HepG2 (cell line): ENCODE measurements around the gene SECTM1. TPM values are rescaled to one million over a fixed set of nuclear protein-coding genes. Genes with fewer than 3 reads are reported as not detected.

Experiments used
- CEBPB ChIP-seq: IDR thresholded peaks from 2 replicates; pipeline ENCODE4 v1.6.1; 2011; ENCODE audit warnings: low read depth, low read length, improper control_type of control experiment, borderline replicate concordance
- FLYWCH1 ChIP-seq: sonication (generic); formaldehyde crosslinking; IDR thresholded peaks from 2 replicates; pipeline ENCODE4 v1.8.1; 2023; ENCODE audit warnings: mild to moderate bottlenecking, missing genetic modification reagents
- GATA4 ChIP-seq: sonication (generic); IDR thresholded peaks from 2 replicates; pipeline ENCODE4 v1.6.1; 2016; ENCODE audit warnings: antibody characterized with exemption, low read depth, borderline replicate concordance
- HMG20B ChIP-seq: conservative IDR thresholded peaks from 2 replicates; pipeline ENCODE4 v1.6.1; 2016; ENCODE audit warnings: missing genetic modification reagents, missing compliant biosample characterization
- KDM2A ChIP-seq: sonication (generic); formaldehyde crosslinking; IDR thresholded peaks from 2 replicates; pipeline ENCODE4 v1.4.0; 2020; ENCODE audit warnings: low read depth, missing genetic modification reagents, borderline replicate concordance
- MTA3 ChIP-seq: sonication (generic); formaldehyde crosslinking; IDR thresholded peaks from 2 replicates; pipeline ENCODE4 v1.4.0; 2020; ENCODE audit warnings: missing genetic modification reagents
- SRY ChIP-seq: sonication (generic); formaldehyde crosslinking; IDR thresholded peaks from 2 replicates; pipeline ENCODE4 v1.8.0; 2022; ENCODE audit warnings: mild to moderate bottlenecking, missing genetic modification reagents
- XRCC5 ChIP-seq: fragments of 200-400 bp; formaldehyde crosslinking; optimal IDR thresholded peaks from 2 replicates; pipeline ENCODE3; 2017; ENCODE audit warnings: mild to moderate bottlenecking, low read length
- ZEB1 ChIP-seq: IDR thresholded peaks from 2 replicates; pipeline ENCODE4 v1.6.1; 2012; ENCODE audit warnings: mild to moderate bottlenecking, low read depth, inconsistent platforms; ENCODE audit not compliant: insufficient replicate concordance
- ZFP82 ChIP-seq: sonication (generic); formaldehyde crosslinking; IDR thresholded peaks from 2 replicates; pipeline ENCODE4 v1.5.1; 2020; ENCODE audit warnings: mild to moderate bottlenecking, missing genetic modification reagents, borderline replicate concordance
- ZNF430 ChIP-seq: sonication (generic); formaldehyde crosslinking; IDR thresholded peaks from 2 replicates; pipeline ENCODE4 v1.9.0; 2021; ENCODE audit warnings: mild to moderate bottlenecking, missing genetic modification reagents
- ZNF720 ChIP-seq: sonication (generic); formaldehyde crosslinking; IDR thresholded peaks from 2 replicates; pipeline ENCODE4 v1.4.0; 2020; ENCODE audit warnings: missing genetic modification reagents
- polyA plus RNA-seq, 8 experiments: library from polyadenylated mRNA; depleted of rRNA in 3 of 8; stranded (reverse) in 7 of 8; unstranded in 1 of 8; fragments of >200 nt; fragmentation: Illumina TruSeq in 4 of 8; extraction: Trizol in 4 of 8; gene quantifications; 2 replicates each; pipeline versions ENCODE4 v1.2.1 to v1.2.3, GENCODE V29; 2011 to 2016; ENCODE audit warnings: low read depth in 4 of 8, missing spikeins in 1 of 8, mixed read lengths in 1 of 8; ENCODE audit not compliant: insufficient read depth in 1 of 8
- total RNA-seq, 5 experiments: library from RNA; depleted of rRNA; stranded (reverse); fragments of >200 nt; fragmentation: Illumina TruSeq; extraction: Trizol; gene quantifications; 2 replicates each; pipeline ENCODE4 v1.2.3, GENCODE V29; 2016; ENCODE audit warnings: low read depth in 1 of 5
- TF ChIP-seq, protein P1 (sequence below): sonication (generic); formaldehyde crosslinking; IDR thresholded peaks from 2 replicates; pipeline ENCODE4 v1.4.0; 2020; ENCODE audit warnings: missing genetic modification reagents, borderline replicate concordance
- TF ChIP-seq, protein P2 (sequence below): IDR thresholded peaks from 2 replicates; pipeline ENCODE4 v1.6.1; 2016; ENCODE audit warnings: low read depth, borderline replicate concordance
- TF ChIP-seq, protein P3 (sequence below): sonication (generic); formaldehyde crosslinking; IDR thresholded peaks from 2 replicates; pipeline ENCODE4 v1.4.0; 2020; ENCODE audit warnings: missing genetic modification reagents
- TF ChIP-seq, protein P4 (sequence below): sonication (generic); formaldehyde crosslinking; IDR thresholded peaks from 2 replicates; pipeline ENCODE4 v1.5.0; 2020; ENCODE audit warnings: mild to moderate bottlenecking, missing genetic modification reagents
- TF ChIP-seq, protein P5 (sequence below): sonication (generic); formaldehyde crosslinking; IDR thresholded peaks from 2 replicates; pipeline ENCODE4 v1.4.0; 2020; ENCODE audit warnings: missing genetic modification reagents, low read depth, mild to moderate bottlenecking, borderline replicate concordance

SECTM1 gene
- total and polyA plus RNA-seq, 2 of the 13 experiments (the other 11 are each of a cell fraction or from before 2014, with no cell fraction given): 3.5 to 5.3 TPM

DNA sequence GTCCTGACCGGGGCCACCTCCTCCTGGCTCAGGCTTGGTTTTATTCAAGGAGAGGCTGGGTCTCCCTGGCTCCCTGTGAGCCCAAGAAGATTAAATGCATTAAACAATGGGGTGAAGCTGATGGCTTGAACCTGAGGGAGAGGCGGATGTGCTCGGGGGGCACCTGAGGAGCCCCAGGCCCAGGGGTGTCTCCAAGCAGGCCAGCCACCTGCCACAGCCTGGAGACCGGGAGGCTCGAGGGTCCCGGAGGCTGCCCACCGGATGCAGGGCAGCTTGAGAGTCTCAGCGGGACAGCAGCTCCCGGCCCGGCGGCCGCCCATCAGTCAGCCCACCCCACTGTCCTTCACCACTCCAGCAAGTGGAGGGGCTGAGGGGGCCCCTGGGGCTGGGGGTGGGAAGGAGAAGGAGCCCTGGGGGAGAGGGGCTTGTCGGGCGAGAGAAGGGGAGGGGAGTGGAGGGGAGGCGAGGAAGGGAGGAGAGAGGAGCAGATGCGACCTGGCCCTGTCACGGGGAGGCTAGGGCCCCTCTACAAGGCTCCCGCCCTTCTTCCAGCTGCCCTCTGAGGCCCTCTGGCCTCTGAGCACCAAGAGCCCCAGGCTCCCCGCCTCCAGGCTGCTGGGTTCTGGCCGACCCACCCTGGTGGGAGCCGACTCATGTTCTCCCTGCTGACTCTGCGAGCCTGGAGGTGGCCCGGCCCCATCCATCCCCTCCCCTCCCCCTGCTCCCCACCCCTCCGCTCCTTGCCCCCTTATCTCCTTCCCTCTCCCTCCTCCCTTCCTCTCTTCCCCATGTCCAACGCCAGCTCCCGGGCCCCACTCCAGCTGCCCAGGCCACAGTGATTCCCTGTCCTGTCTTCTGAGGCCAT is 29.4 kb downstream of the SECTM1 start (continued):
- no peak for TF ChIP-seq ZEB1
- TF ChIP-seq SRY (CRISPR knock-in tag): no peak
- TF ChIP-seq CEBPB: no peak
- TF ChIP-seq ZNF720 (CRISPR knock-in tag): no peak
- no peak for TF ChIP-seq FLYWCH1 (CRISPR knock-in tag)
- TF ChIP-seq, protein P1, sequence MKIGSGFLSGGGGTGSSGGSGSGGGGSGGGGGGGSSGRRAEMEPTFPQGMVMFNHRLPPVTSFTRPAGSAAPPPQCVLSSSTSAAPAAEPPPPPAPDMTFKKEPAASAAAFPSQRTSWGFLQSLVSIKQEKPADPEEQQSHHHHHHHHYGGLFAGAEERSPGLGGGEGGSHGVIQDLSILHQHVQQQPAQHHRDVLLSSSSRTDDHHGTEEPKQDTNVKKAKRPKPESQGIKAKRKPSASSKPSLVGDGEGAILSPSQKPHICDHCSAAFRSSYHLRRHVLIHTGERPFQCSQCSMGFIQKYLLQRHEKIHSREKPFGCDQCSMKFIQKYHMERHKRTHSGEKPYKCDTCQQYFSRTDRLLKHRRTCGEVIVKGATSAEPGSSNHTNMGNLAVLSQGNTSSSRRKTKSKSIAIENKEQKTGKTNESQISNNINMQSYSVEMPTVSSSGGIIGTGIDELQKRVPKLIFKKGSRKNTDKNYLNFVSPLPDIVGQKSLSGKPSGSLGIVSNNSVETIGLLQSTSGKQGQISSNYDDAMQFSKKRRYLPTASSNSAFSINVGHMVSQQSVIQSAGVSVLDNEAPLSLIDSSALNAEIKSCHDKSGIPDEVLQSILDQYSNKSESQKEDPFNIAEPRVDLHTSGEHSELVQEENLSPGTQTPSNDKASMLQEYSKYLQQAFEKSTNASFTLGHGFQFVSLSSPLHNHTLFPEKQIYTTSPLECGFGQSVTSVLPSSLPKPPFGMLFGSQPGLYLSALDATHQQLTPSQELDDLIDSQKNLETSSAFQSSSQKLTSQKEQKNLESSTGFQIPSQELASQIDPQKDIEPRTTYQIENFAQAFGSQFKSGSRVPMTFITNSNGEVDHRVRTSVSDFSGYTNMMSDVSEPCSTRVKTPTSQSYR: peak; percentile 8; the same call in 1 of the 2 replicates
- TF ChIP-seq, protein P2, sequence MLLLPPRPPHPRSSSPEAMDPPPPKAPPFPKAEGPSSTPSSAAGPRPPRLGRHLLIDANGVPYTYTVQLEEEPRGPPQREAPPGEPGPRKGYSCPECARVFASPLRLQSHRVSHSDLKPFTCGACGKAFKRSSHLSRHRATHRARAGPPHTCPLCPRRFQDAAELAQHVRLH (CRISPR knock-in tag): no peak
- TF ChIP-seq MTA3 (CRISPR knock-in tag): no peak
- no peak for TF ChIP-seq GATA4
- no peak for TF ChIP-seq HMG20B (CRISPR knock-in tag)
- TF ChIP-seq, protein P3, sequence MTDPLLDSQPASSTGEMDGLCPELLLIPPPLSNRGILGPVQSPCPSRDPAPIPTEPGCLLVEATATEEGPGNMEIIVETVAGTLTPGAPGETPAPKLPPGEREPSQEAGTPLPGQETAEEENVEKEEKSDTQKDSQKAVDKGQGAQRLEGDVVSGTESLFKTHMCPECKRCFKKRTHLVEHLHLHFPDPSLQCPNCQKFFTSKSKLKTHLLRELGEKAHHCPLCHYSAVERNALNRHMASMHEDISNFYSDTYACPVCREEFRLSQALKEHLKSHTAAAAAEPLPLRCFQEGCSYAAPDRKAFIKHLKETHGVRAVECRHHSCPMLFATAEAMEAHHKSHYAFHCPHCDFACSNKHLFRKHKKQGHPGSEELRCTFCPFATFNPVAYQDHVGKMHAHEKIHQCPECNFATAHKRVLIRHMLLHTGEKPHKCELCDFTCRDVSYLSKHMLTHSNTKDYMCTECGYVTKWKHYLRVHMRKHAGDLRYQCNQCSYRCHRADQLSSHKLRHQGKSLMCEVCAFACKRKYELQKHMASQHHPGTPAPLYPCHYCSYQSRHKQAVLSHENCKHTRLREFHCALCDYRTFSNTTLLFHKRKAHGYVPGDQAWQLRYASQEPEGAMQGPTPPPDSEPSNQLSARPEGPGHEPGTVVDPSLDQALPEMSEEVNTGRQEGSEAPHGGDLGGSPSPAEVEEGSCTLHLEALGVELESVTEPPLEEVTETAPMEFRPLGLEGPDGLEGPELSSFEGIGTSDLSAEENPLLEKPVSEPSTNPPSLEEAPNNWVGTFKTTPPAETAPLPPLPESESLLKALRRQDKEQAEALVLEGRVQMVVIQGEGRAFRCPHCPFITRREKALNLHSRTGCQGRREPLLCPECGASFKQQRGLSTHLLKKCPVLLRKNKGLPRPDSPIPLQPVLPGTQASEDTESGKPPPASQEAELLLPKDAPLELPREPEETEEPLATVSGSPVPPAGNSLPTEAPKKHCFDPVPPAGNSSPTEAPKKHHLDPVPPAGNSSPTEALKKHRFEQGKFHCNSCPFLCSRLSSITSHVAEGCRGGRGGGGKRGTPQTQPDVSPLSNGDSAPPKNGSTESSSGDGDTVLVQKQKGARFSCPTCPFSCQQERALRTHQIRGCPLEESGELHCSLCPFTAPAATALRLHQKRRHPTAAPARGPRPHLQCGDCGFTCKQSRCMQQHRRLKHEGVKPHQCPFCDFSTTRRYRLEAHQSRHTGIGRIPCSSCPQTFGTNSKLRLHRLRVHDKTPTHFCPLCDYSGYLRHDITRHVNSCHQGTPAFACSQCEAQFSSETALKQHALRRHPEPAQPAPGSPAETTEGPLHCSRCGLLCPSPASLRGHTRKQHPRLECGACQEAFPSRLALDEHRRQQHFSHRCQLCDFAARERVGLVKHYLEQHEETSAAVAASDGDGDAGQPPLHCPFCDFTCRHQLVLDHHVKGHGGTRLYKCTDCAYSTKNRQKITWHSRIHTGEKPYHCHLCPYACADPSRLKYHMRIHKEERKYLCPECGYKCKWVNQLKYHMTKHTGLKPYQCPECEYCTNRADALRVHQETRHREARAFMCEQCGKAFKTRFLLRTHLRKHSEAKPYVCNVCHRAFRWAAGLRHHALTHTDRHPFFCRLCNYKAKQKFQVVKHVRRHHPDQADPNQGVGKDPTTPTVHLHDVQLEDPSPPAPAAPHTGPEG (CRISPR knock-in tag): no peak
- TF ChIP-seq XRCC5: no peak
- 0 out of 2 replicates have a peak, but pooled peaks have one; percentile 1 for TF ChIP-seq KDM2A (CRISPR knock-in tag)
- 0 out of 2 replicates have a peak, but pooled peaks have one; percentile 19 for TF ChIP-seq ZNF430 (CRISPR knock-in tag)
- TF ChIP-seq, protein P4, sequence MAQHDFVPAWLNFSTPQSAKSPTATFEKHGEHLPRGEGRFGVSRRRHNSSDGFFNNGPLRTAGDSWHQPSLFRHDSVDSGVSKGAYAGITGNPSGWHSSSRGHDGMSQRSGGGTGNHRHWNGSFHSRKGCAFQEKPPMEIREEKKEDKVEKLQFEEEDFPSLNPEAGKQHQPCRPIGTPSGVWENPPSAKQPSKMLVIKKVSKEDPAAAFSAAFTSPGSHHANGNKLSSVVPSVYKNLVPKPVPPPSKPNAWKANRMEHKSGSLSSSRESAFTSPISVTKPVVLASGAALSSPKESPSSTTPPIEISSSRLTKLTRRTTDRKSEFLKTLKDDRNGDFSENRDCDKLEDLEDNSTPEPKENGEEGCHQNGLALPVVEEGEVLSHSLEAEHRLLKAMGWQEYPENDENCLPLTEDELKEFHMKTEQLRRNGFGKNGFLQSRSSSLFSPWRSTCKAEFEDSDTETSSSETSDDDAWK (CRISPR knock-in tag): no peak
- TF ChIP-seq ZFP82 (CRISPR knock-in tag): no peak
- TF ChIP-seq, protein P5, sequence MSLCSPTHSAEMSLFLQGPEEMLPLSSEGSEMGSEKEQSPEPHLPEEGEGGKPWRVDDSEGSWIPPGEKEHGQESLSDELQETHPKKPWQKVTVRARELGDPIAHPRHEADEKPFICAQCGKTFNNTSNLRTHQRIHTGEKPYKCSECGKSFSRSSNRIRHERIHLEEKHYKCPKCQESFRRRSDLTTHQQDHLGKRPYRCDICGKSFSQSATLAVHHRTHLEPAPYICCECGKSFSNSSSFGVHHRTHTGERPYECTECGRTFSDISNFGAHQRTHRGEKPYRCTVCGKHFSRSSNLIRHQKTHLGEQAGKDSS (CRISPR knock-in tag): peak; percentile 29; the same call in 1 of the 2 replicates
